Right atrium auricular region (tissue), 2 donors: ENCODE results near the gene GTPBP4. TPM values are rescaled to one million over a fixed set of nuclear protein-coding genes. Genes with fewer than 3 reads are reported as not detected.
A peak's percentile ranks its signal among the peaks of the same experiment; 100 is the strongest.

Experiments
- DNase-seq: peaks from one replicate; pipeline ENCODE4 v3.0.0-alpha.2; 2019; ENCODE audit warnings: low spot score
- H3K27ac ChIP-seq, 2 donors: fragments of 200-600 bp; sonication (generic); 1 replicate in 1 of 2; 2 replicates in 1 of 2; pipeline ENCODE4 v1.5.1; 2016 to 2019
- H3K27me3 ChIP-seq, 2 donors: fragments of 200-600 bp; sonication (generic); one replicate each; pipeline versions ENCODE4 v1.5.1 to v1.6.0; 2017 to 2019
- H3K36me3 ChIP-seq: fragments of 200-600 bp; sonication (generic); one replicate; pipeline ENCODE4 v1.5.1; 2016
- H3K4me1 ChIP-seq, 2 donors: fragments of 200-600 bp; sonication (generic); one replicate each; pipeline versions ENCODE4 v1.5.1 to v1.6.0; 2017 to 2019
- H3K4me3 ChIP-seq, 2 donors: fragments of 200-600 bp; sonication (generic); 1 replicate in 1 of 2; 2 replicates in 1 of 2; pipeline ENCODE4 v1.5.1; 2017 to 2019; ENCODE audit warnings: mild to moderate bottlenecking in 1 of 2, moderate library complexity in 1 of 2
- H3K9me3 ChIP-seq, 2 donors: fragments of 200-600 bp; sonication (generic); one replicate each; pipeline ENCODE4 v1.5.1; 2019
- total RNA-seq, 2 donors: library from RNA; depleted of rRNA; stranded (reverse); fragments of >200 nt; gene quantifications; one replicate each; pipeline ENCODE4 v1.1.0, GENCODE V29; 2016
- TF ChIP-seq, protein P1 (sequence below), 2 donors: fragments of 200-600 bp; sonication (generic); IDR thresholded peaks; one replicate each; pipeline ENCODE4 v1.5.1; 2019; ENCODE audit warnings: antibody characterized with exemption in 2 of 2

Gene GTPBP4
- total RNA-seq = 10 to 100 TPM; 14.4 to 14.6 TPM

DNA sequence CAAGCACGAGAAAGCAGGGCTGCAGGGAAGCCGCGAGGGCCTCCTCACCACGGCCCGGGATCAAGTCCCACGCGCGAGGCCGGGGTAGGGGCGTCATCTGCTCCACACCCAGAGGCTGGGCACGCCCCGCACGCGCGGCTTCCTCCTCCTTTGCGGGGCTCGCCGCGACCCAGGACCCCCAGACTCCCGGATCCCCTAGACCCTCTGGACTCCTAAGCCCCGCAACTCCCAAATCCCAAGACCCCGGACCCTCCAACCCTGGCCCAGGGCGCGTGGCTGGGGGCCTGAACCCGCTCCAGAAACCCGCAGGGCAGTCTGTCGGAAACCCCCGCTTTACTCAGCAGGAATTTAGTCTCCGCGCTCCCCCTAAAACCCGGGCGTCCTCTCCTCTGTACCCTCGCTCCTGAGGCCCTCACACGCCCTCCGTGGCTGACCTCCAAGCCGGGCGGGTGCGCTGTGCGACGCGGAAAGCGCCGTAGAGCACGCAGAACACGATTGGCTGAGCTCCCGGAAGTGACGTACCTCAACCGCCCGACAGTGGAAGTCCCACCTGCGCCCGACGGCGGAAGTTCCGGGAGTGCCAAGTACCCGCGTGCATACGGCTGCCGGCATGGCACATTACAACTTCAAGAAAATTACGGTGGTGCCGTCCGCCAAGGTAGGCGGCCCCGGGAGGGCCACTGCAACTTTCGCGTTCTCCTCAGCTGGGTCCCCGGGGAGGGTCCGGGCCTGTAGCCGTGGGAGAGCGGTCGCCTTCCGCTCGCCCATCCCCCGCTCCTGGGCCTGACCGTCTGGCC is at the start of gene GTPBP4:
Gene GTPBP4 (plus strand): TSS at position 565 of the 797 bp plus-strand sequence. CDS start 46 bp downstream, at position 611.
- peak; percentile 99 for DNase-seq
- peak within 1 kb of the TSS; percentile 94 to 95 for H3K27ac ChIP-seq
- TF ChIP-seq, protein P1, sequence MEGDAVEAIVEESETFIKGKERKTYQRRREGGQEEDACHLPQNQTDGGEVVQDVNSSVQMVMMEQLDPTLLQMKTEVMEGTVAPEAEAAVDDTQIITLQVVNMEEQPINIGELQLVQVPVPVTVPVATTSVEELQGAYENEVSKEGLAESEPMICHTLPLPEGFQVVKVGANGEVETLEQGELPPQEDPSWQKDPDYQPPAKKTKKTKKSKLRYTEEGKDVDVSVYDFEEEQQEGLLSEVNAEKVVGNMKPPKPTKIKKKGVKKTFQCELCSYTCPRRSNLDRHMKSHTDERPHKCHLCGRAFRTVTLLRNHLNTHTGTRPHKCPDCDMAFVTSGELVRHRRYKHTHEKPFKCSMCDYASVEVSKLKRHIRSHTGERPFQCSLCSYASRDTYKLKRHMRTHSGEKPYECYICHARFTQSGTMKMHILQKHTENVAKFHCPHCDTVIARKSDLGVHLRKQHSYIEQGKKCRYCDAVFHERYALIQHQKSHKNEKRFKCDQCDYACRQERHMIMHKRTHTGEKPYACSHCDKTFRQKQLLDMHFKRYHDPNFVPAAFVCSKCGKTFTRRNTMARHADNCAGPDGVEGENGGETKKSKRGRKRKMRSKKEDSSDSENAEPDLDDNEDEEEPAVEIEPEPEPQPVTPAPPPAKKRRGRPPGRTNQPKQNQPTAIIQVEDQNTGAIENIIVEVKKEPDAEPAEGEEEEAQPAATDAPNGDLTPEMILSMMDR (IDR thresholded peaks at IDR 0.05) = peak in 1 of 2 donors; percentile 57
- H3K4me1 ChIP-seq = peaks cover 0 to 45% of the 10 kb centered on the region in 2 donors
- peak within 1 kb of the TSS; percentile 61 to 96 for H3K4me3 ChIP-seq
- no peaks in the 10 kb centered on the region for H3K9me3 ChIP-seq
- H3K36me3 ChIP-seq = no peaks in the 10 kb centered on the region
- no peaks in the 10 kb centered on the region for H3K27me3 ChIP-seq

DNA sequence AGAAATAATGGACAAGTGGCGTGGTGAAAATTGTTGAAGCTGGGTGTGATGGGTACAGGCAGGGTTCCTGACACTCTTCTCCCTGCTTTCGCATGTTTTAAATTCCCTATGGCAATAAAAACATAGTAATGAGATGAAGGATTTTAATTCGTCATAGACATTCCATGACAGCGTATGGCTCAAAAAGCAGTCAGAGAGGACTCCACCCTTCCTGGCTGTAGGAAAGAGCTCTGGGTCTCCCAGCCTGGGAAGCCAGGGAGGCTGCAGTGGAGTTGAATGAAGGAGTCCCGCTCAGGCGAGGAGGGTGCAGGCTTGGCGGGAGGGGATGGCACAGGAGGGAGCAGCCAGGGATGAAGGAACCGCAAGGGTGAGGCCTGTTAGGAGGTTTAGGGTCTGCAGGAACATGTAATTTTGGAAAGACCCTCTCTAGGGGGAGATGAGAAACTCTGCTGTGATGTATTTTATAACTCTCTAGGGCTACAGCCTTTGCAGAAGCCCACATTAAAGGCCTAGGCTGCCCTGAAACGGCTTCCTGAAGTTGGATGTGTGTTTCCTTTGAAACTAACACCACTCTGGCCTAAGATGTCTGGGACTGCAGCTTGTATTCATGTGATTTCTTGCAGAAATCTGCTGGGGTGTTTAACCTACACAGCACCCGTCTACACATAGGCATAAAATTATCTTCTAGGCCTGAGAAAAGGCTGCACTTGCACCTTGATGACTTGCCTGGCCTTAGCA is 49.1 kb upstream of the GTPBP4 start:
- no peak overlapping the region for H3K4me3 ChIP-seq
- TF ChIP-seq, protein P1 (IDR thresholded peaks at IDR 0.05) = no peak
- no peaks in the 10 kb centered on the region for H3K27me3 ChIP-seq
- DNase-seq = no peak
- no peaks in the 10 kb centered on the region for H3K36me3 ChIP-seq
- H3K9me3 ChIP-seq = no peaks in the 10 kb centered on the region
- no peaks in the 10 kb centered on the region for H3K4me1 ChIP-seq
- H3K27ac ChIP-seq = no peak overlapping the region

DNA sequence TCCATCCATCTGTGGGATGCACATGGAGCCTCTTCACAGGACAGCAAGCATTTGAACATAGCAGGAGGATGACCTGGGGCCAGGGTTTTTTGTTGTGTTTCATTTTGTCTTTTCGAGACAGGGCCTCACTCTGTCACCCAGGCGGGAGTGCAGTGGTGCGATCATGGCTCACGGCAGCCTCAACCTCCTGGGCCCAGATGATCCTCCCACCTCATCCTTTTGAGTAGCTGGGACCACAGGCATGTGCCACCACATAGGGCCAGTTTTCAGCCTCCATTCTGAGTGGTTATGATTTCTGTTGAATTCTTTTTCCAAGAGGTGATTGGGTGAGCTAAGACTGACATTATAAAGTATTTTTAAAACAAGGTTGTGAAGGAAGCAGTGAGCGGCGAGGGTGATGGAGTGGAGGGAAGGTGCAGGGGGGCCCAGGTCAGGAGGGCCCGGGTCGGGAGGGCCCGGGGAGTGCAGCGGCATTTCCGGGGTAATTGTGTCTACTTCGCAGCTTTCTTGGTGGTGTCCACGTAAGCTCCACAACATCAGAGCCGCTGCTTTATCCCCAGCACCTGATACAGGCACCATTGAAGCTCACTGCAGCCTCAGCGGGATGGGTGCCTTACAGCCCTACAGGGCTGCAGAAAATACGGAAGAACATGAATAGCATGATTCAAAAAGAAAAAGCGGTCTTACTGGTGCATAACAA is 44.8 kb upstream of the GTPBP4 start:
- Histone ChIP-seq H3K4me3 (no peak overlapping the region), H3K36me3 (no peaks in the 10 kb centered on the region), H3K4me1 (no peaks in the 10 kb centered on the region), H3K9me3 (no peaks in the 10 kb centered on the region), H3K27me3 (no peaks in the 10 kb centered on the region), H3K27ac (no peak overlapping the region)
- no peak for DNase-seq
- TF ChIP-seq, protein P1 (IDR thresholded peaks at IDR 0.05) = no peak

DNA sequence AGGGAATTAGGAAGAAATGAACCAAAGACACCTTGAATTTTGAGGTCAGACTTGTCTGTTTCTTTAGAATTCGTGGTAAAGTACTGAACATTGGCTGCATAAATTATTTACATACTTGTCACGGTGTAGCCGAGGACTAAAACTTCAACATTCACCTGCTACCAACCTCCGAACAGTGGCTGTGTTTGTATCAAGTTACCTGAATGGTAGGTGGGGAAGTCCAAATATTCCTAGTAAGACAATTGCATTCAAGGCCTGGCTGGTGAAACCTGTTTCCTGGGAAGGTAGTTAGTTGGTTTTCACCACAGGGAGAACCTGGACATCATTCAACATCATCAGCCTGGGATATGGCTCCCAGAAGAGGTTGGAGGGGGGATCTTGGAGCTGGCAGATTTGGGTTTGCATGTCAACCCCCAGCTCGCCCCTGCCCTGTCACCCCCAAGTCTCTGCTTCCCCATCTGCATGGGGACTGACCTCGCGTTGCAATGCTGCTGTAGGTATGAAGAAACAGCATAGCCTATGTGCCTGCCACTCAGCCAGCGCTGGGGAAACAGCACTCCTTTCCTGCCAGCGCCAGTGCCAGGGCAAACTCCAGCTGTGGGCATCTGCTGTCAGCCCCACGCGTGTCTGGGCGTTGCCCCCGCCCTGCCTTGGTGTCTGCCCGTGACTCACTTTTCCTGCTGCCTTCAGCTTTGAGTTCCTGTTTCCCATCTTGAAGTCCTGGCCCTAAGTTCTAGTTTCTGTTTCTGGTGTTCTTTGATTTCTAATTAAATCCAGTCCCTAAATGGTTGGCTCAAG is 44.0 kb upstream of the GTPBP4 start:
- no peaks in the 10 kb centered on the region for H3K27me3 ChIP-seq
- peak overlapping the region in 1 of 2 donors; percentile 53 for H3K27ac ChIP-seq
- no peaks in the 10 kb centered on the region for H3K4me1 ChIP-seq
- no peaks in the 10 kb centered on the region for H3K9me3 ChIP-seq
- H3K36me3 ChIP-seq = no peaks in the 10 kb centered on the region
- H3K4me3 ChIP-seq = peak overlapping the region in 1 of 2 donors; percentile 4
- TF ChIP-seq, protein P1 (IDR thresholded peaks at IDR 0.05) = no peak
- DNase-seq = peak; percentile 79

DNA sequence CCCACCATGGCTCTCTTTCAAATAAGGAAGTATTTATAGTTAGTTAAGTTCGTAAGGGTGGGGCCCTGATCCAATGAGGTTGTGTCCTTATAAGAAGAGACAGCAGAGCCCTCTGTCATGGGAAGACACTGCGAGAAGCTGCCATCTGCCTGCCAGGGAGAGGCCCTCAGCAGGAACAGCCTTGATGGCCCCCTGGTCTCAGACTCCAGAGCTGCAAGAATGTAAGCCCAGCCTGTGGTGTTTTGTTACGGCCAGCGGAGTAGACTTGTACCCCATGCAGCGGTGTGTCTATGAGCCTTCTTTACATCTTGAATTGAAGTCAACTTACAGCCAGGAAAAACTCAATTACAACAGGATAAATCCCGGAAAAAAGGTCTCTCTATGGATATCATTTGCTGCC is 42.5 kb upstream of the GTPBP4 start:
- no peak overlapping the region for H3K4me3 ChIP-seq
- DNase-seq = no peak
- H3K4me1 ChIP-seq = no peaks in the 10 kb centered on the region
- H3K27ac ChIP-seq = no peak overlapping the region
- H3K9me3 ChIP-seq = no peaks in the 10 kb centered on the region
- H3K27me3 ChIP-seq = no peaks in the 10 kb centered on the region
- no peaks in the 10 kb centered on the region for H3K36me3 ChIP-seq
- TF ChIP-seq, protein P1 (IDR thresholded peaks at IDR 0.05) = no peak
